Mucosa of descending colon (tissue), 3 donors: Measurements from ENCODE around the gene TAS2R60. TPM values are rescaled to one million over a fixed set of nuclear protein-coding genes. Genes with fewer than 3 reads are reported as not detected.
"Not testable (repeated sequence)": the region's sequence is repeated elsewhere in the genome, so short reads cannot be mapped to it uniquely, and the experiment has no call there.

Experiments
- ATAC-seq: fragments of 200-7000 bp; cut with Tn5 transposase; one replicate; pipeline ENCODE4 v1.9.1; 2020; ENCODE audit warnings: mild to moderate bottlenecking, moderate library complexity
- DNase-seq, 3 donors: peaks; one replicate each; pipeline ENCODE4 v3.0.0-alpha.2; 2020
- H3K36me3 ChIP-seq: fragments of 200-600 bp; one replicate; pipeline ENCODE4 v1.8.0; 2021; ENCODE audit warnings: low read depth, mild to moderate bottlenecking
- H3K4me1 ChIP-seq: fragments of 200-600 bp; one replicate; pipeline ENCODE4 v1.8.0; 2021; ENCODE audit warnings: low read depth, mild to moderate bottlenecking
- H3K4me3 ChIP-seq: fragments of 200-600 bp; one replicate; pipeline ENCODE4 v1.8.0; 2021; ENCODE audit warnings: mild to moderate bottlenecking
- H3K9me3 ChIP-seq: fragments of 200-600 bp; one replicate; pipeline ENCODE4 v1.8.0; 2021; ENCODE audit warnings: mild to moderate bottlenecking
- CTCF ChIP-seq: fragments of 200-600 bp; IDR thresholded peaks from one replicate; pipeline ENCODE4 v1.8.0; 2022; ENCODE audit warnings: antibody characterized with exemption, mild to moderate bottlenecking
- intact Hi-C, 2 donors: fragments of 100-400 bp; cut with DNase I in 1 of 2; cut with micrococcal nuclease in 1 of 2; formaldehyde crosslinking; loops; one replicate each; pipeline versions ENCODE4 v1.11.0 to v1.11.1; 2022; cut with DNase I, micrococcal nuclease
- total RNA-seq, 3 donors: library from RNA; stranded (reverse); fragmentation: NEBNext Ultra II Directional in 2 of 3; extraction: Animal tissue kit (Norgen Biotek cat#: 25700) in 2 of 3; gene quantifications; one replicate each; pipeline versions ENCODE4 v1.2.1 to v1.2.4, GENCODE V29; 2021 to 2023
- donor health status: DM: no; HTN: no; CAD: no; lungs with moderate emphysema.
- donor health status: DM: no; HTN: no; CAD: no.
- donor health status: DM: no; HTN: yes; CAD: no.

The TAS2R60 gene
- total RNA-seq, 3 donors from 2014 or later: 0.32 TPM; not detected in 2

GRCh38 chr7:143408686-143409561 is 34.3 kb upstream of the TAS2R60 start, which contains the start of gene EPHA1:
Gene EPHA1 (minus strand): TSS chr7:143408856. CDS start chr7:143408805, 51 bp downstream.
- DNase-seq: peak in 2 of 3 donors; percentile 82
- Histone ChIP-seq H3K4me1 (peaks cover 13% of the 10 kb centered on the region), H3K4me3 (peak within 1 kb of the TSS; percentile 47), H3K36me3 (no peaks in the 10 kb centered on the region), H3K9me3 (no peaks in the 10 kb centered on the region)
- intact Hi-C loops: no loop called here
- ATAC-seq: peak; percentile 86
- peak; percentile 30 for TF ChIP-seq CTCF

GRCh38 chr7:143410521-143411004 is 32.7 kb upstream of the TAS2R60 start:
- no peak for ATAC-seq
- no peaks in the 10 kb centered on the region for H3K36me3 ChIP-seq
- intact Hi-C loops: no loop called here

GRCh38 chr7:143411976-143412708 is 31.1 kb upstream of the TAS2R60 start:
- Histone ChIP-seq H3K36me3 (no peaks in the 10 kb centered on the region), H3K4me1 (peaks cover 13% of the 10 kb centered on the region), H3K4me3 (no peak overlapping the region), H3K9me3 (no peaks in the 10 kb centered on the region)
- intact Hi-C loops: no loop called here
- DNase-seq: no peak
- no peak for ATAC-seq
- no peak for TF ChIP-seq CTCF

More at GRCh38 chr7:143410521-143411004, 32.7 kb upstream of the TAS2R60 start:
- Histone ChIP-seq H3K4me3 (no peak overlapping the region), H3K9me3 (no peaks in the 10 kb centered on the region), H3K4me1 (peaks cover 13% of the 10 kb centered on the region)
- DNase-seq: peak in 1 of 3 donors; percentile 28
- no peak for TF ChIP-seq CTCF

GRCh38 chr7:143413123-143413522 is 30.1 kb upstream of the TAS2R60 start:
- no peaks in the 10 kb centered on the region for H3K9me3 ChIP-seq
- DNase-seq (no peak), ATAC-seq (no peak)
- no peak overlapping the region for H3K4me3 ChIP-seq
- intact Hi-C loops: no loop called here
- TF ChIP-seq CTCF: no peak
- no peaks in the 10 kb centered on the region for H3K36me3 ChIP-seq
- H3K4me1 ChIP-seq: peaks cover 10% of the 10 kb centered on the region

GRCh38 chr7:143415209-143415608 is 28.0 kb upstream of the TAS2R60 start:
- not testable (repeated sequence) for H3K9me3 ChIP-seq, H3K4me3 ChIP-seq, H3K4me1 ChIP-seq, ATAC-seq, DNase-seq, H3K36me3 ChIP-seq
- intact Hi-C loops: loop anchor here in 1 of 2 donors (5.0 kb wide), 1 partner anchor 173 kb away; no protein-coding TSS in a partner anchor
